HCT116 (cell line): ENCODE data around the gene GSTK1. TPM values are rescaled to one million over a fixed set of nuclear protein-coding genes. Genes with fewer than 3 reads are reported as not detected.

Experiments used
- ATAC-seq: fragments of 200-7000 bp; cut with Tn5 transposase; 2 replicates; pipeline ENCODE4 v1.9.1; 2020; ENCODE audit warnings: mild to moderate bottlenecking, moderate library complexity
- BruUV-seq: library from RNA; stranded (reverse); fragments of 400-500 nt; replicated peaks from 2 replicates; lab custom pipeline; 2021; lab: Mats Ljungman, UMichigan
- CTCF ChIA-PET: fragments of 300-600 bp; sonication (Branson Sonifier 250); formaldehyde crosslinking; loops from one replicate; lab custom pipeline; 2021; ENCODE audit warnings: antibody characterized with exemption; lab: Charles Lee
- POLR2A ChIA-PET: fragments of 300-600, 350-600 bp; sonication (Branson Sonifier 250); formaldehyde crosslinking; loops from one replicate; lab custom pipeline; 2021; ENCODE audit warnings: antibody characterized with exemption; lab: Charles Lee
- RAD21 ChIA-PET, 2 experiments: fragments of 300-600 bp; sonication (Branson Sonifier 250); formaldehyde crosslinking; loops; one replicate each; lab custom pipeline; 2023; ENCODE audit warnings: low total read pairs in 2 of 2; ENCODE audit not compliant: uncharacterized antibody in 2 of 2, unreplicated experiment in 2 of 2, low non-redundant PET in 1 of 2; lab: Charles Lee
- DNase-seq: peaks from one replicate; pipeline ENCODE4 v3.0.0-alpha.2; 2010; ENCODE audit warnings: low read depth, low spot score
- H2AFZ ChIP-seq: fragments of 200-600 bp; shearing (Covaris generic), sonication (generic); 2 replicates; pipeline ENCODE4 v1.6.1; 2017; ENCODE audit warnings: low read depth, mixed run types, mixed read lengths, antibody characterized with exemption, low read length; ENCODE audit not compliant: poor library complexity, severe bottlenecking
- H3K27ac ChIP-seq: 2 replicates; pipeline ENCODE4 v1.5.1; 2012; ENCODE audit warnings: low read depth, low read length
- H3K27me3 ChIP-seq: fragments of 200-600 bp; sonication (generic); 2 replicates; pipeline ENCODE4 v1.6.1; 2016; ENCODE audit warnings: mixed run types, low read length, mixed read lengths; ENCODE audit not compliant: insufficient read depth
- H3K36me3 ChIP-seq, 2 experiments: fragments of 200-500 bp in 1 of 2; fragments of 200-600 bp in 1 of 2; sonication (Bioruptor generic) in 1 of 2; sonication (generic) in 1 of 2; 2 replicates each; pipeline versions ENCODE4 v1.5.1 to v1.6.1; 2014 to 2016; ENCODE audit warnings: low read length in 2 of 2, inconsistent platforms in 1 of 2, mixed read lengths in 1 of 2, mixed run types in 1 of 2; ENCODE audit not compliant: insufficient read depth in 2 of 2, control insufficient read depth in 1 of 2
- H3K4me1 ChIP-seq, 2 experiments: fragments of 200-600 bp in 1 of 2; sonication (generic) in 1 of 2; 2 replicates each; pipeline versions ENCODE4 v1.5.1 to v1.6.1; 2012 to 2017; ENCODE audit warnings: low read length in 2 of 2, inconsistent platforms in 1 of 2, mild to moderate bottlenecking in 1 of 2, mixed read lengths in 1 of 2, mixed run types in 1 of 2, moderate library complexity in 1 of 2; ENCODE audit not compliant: insufficient read depth in 2 of 2, control insufficient read depth in 1 of 2
- H3K4me2 ChIP-seq: fragments of 200-600 bp; sonication (generic); 2 replicates; pipeline ENCODE4 v1.6.1; 2017; ENCODE audit warnings: mixed run types, low read length, mixed read lengths
- H3K4me3 ChIP-seq, 2 experiments: fragments of 200-600 bp in 1 of 2; sonication (generic) in 1 of 2; replicated peaks in 1 of 2; 2 replicates each; pipeline ENCODE4 v1.5.1; 2011 to 2016; ENCODE audit warnings: low read length in 2 of 2, control low read depth in 1 of 2, low read depth in 1 of 2, mild to moderate bottlenecking in 1 of 2, mixed read lengths in 1 of 2, mixed run types in 1 of 2
- H3K79me2 ChIP-seq: fragments of 200-600 bp; sonication (generic); 2 replicates; pipeline ENCODE4 v1.6.1; 2017; ENCODE audit warnings: mild to moderate bottlenecking, mixed run types, low read length, moderate library complexity, mixed read lengths; ENCODE audit not compliant: insufficient read depth
- H3K9ac ChIP-seq: fragments of 200-600 bp; sonication (generic); 2 replicates; pipeline ENCODE4 v1.6.1; 2016; ENCODE audit warnings: low read length, mixed read lengths
- H3K9me2 ChIP-seq: fragments of 200-600 bp; sonication (generic), shearing (Covaris generic); 2 replicates; pipeline ENCODE4 v1.6.1; 2017; ENCODE audit warnings: mixed run types, mild to moderate bottlenecking, moderate library complexity; ENCODE audit not compliant: insufficient read depth
- H3K9me3 ChIP-seq, 2 experiments: fragments of 200-500 bp in 1 of 2; fragments of 200-600 bp in 1 of 2; sonication (Bioruptor generic) in 1 of 2; sonication (generic) in 1 of 2; 2 replicates each; pipeline ENCODE4 v1.6.1; 2014 to 2017; ENCODE audit warnings: low read length in 2 of 2, mixed read lengths in 2 of 2, inconsistent platforms in 1 of 2, low read depth in 1 of 2, mild to moderate bottlenecking in 1 of 2, mixed run types in 1 of 2, moderate library complexity in 1 of 2; ENCODE audit not compliant: control insufficient read depth in 1 of 2, insufficient read depth in 1 of 2
- H4K20me1 ChIP-seq: fragments of 200-600 bp; sonication (generic), shearing (Covaris generic); 2 replicates; pipeline ENCODE4 v1.6.1; 2017; ENCODE audit warnings: mixed run types, mild to moderate bottlenecking, moderate library complexity; ENCODE audit not compliant: insufficient read depth
- CBX3 ChIP-seq: IDR thresholded peaks from 2 replicates; pipeline ENCODE4 v1.6.1; 2012; ENCODE audit warnings: low read depth
- CEBPB ChIP-seq: IDR thresholded peaks from 2 replicates; pipeline ENCODE4 v1.6.1; 2012; ENCODE audit warnings: low read depth
- EZH2 ChIP-seq: fragments of 200-600 bp; sonication (generic); IDR thresholded peaks from 2 replicates; pipeline ENCODE4 v1.6.1; 2017; ENCODE audit warnings: antibody characterized with exemption, mixed run types
- JUND ChIP-seq: IDR thresholded peaks from 2 replicates; pipeline ENCODE4 v1.6.1; 2012
- POLR2AphosphoS5 ChIP-seq: IDR thresholded peaks from 2 replicates; pipeline ENCODE4 v1.6.1; 2011; ENCODE audit warnings: mild to moderate bottlenecking, low read depth, low read length, moderate library complexity
- REST ChIP-seq: IDR thresholded peaks from 2 replicates; pipeline ENCODE4 v1.6.1; 2012; ENCODE audit warnings: low read depth
- TCF7L2 ChIP-seq: IDR thresholded peaks from 2 replicates; pipeline ENCODE4 v1.7.0; 2011; ENCODE audit warnings: borderline replicate concordance, inconsistent platforms; ENCODE audit not compliant: insufficient read depth, insufficient read length; ENCODE audit errors: extremely low read depth
- ZNF274 ChIP-seq: fragments of 200-500 bp; sonication (Bioruptor generic); IDR thresholded peaks from 2 replicates; pipeline ENCODE4 v1.6.1; 2014; ENCODE audit warnings: mild to moderate bottlenecking, low read depth, low read length, inconsistent platforms
- intact Hi-C: fragments of 100-400 bp; cut with micrococcal nuclease; formaldehyde crosslinking; loops from 2 replicates; pipeline ENCODE4 v1.10.0; 2022
- total RNA-seq: library from RNA; stranded (reverse); gene quantifications from one replicate; pipeline ENCODE4 v1.2.1, GENCODE V29; 2021; ENCODE audit not compliant: unreplicated experiment

Gene GSTK1
- total RNA-seq, 1 experiment from 2014 or later: 83.6 TPM

- intact Hi-C loops: no loop called here
- CTCF ChIA-PET: no interaction called here
Observed at GRCh38 chr7:143243111-143243510, 20.1 kb upstream of the GSTK1 start.

GRCh38 chr7:143243614-143244013 is 19.6 kb upstream of the GSTK1 start:
- Histone ChIP-seq H3K9ac (no peak overlapping the region), H3K79me2 (no peaks in the 10 kb centered on the region), H3K4me1 (peaks cover 3 to 9% of the 10 kb centered on the region in 2 experiments; a peak in 3 of 4 replicates), H3K9me3 (no peaks in the 10 kb centered on the region), H3K36me3 (no peaks in the 10 kb centered on the region), H3K27ac (no peak overlapping the region), H3K4me3 (no peak overlapping the region), H4K20me1 (no peaks in the 10 kb centered on the region), H3K4me2 (no peak overlapping the region), H3K27me3 (no peaks in the 10 kb centered on the region), H3K9me2 (no peaks in the 10 kb centered on the region), H2AFZ (no peak overlapping the region)
- ATAC-seq (no peak), DNase-seq (no peak)
- intact Hi-C loops: no loop called here
- ChIA-PET POLR2A (no interaction called here), CTCF (no interaction called here), RAD21 (no interaction called here)
- TF ChIP-seq CEBPB (no peak), CBX3 (no peak), TCF7L2 (no peak), POLR2AphosphoS5 (no peak), REST (no peak), EZH2 (no peak), ZNF274 (no peak)
- BruUV-seq: no TSS peak

More at GRCh38 chr7:143243111-143243510, 20.1 kb upstream of the GSTK1 start:
- no peaks in the 10 kb centered on the region for H3K9me3 ChIP-seq
- H3K79me2 ChIP-seq: no peaks in the 10 kb centered on the region
- H3K9me2 ChIP-seq: no peaks in the 10 kb centered on the region
- H3K4me2 ChIP-seq: no peak overlapping the region
- H3K4me1 ChIP-seq: peaks cover 3 to 9% of the 10 kb centered on the region in 2 experiments; a peak in 3 of 4 replicates
- ChIA-PET POLR2A (no interaction called here), RAD21 (no interaction called here)
- no peak overlapping the region for H3K27ac ChIP-seq
- H3K9ac ChIP-seq: no peak overlapping the region
- no TSS peak for BruUV-seq
- no peaks in the 10 kb centered on the region for H3K27me3 ChIP-seq
- H4K20me1 ChIP-seq: no peaks in the 10 kb centered on the region
- ATAC-seq: no peak
- H2AFZ ChIP-seq: no peak overlapping the region
- TF ChIP-seq JUND (no peak), TCF7L2 (no peak)
- H3K36me3 ChIP-seq: no peaks in the 10 kb centered on the region
- no peak for DNase-seq
- no peak overlapping the region for H3K4me3 ChIP-seq
